IPS-18a (cell line): Measurements from ENCODE around the gene MYOCOS.

Experiments used
- H3K27ac ChIP-seq: one replicate; pipeline ENCODE4 v1.5.1; 2013; ENCODE audit warnings: low read length
- H3K27me3 ChIP-seq: one replicate; pipeline ENCODE4 v1.6.1; 2013; ENCODE audit warnings: mild to moderate bottlenecking, low read length; ENCODE audit not compliant: control insufficient read depth, insufficient read depth
- H3K36me3 ChIP-seq: one replicate; pipeline ENCODE4 v1.6.1; 2013; ENCODE audit warnings: low read depth, low read length; ENCODE audit not compliant: control insufficient read depth
- H3K4me1 ChIP-seq: one replicate; pipeline ENCODE4 v1.6.1; 2013; ENCODE audit warnings: low read depth, low read length; ENCODE audit not compliant: control insufficient read depth
- H3K4me3 ChIP-seq: one replicate; pipeline ENCODE4 v1.5.1; 2013; ENCODE audit warnings: low read length
- H3K9ac ChIP-seq: one replicate; pipeline ENCODE4 v1.6.1; 2013; ENCODE audit warnings: mild to moderate bottlenecking, low read length, moderate library complexity
- H3K9me3 ChIP-seq: one replicate; pipeline ENCODE4 v1.6.1; 2013; ENCODE audit warnings: low read depth, low read length; ENCODE audit not compliant: control insufficient read depth

The MYOCOS gene, protein sequence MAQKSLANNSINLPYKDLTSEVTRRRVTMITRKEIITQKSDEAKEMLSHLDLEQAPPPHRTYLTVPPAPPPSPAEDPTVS

DNA sequence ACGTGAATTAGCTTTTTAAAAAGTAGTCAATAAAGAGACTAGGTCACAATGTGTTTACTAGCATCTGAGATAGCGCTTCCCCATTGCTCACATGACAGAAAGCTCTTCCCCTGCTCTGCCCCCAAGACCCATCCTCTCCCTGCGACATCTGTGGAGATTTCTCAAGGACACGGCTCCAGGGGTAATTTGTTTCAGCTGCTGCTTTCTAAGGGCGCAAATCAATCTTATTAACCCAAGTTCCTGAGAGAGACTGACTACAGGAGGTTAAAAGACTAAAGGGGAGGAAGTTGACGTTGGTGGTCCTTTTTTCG, at the start of gene MYOCOS:
TSS of gene MYOCOS (plus strand) at position 92 of the 311 bp plus-strand sequence. CDS start 1,641 bp downstream, outside the sequence.
- no peak within 1 kb of the TSS for H3K9ac ChIP-seq
- no peaks in the 10 kb centered on the region for H3K9me3 ChIP-seq
- peaks cover 7% of the 10 kb centered on the region for H3K4me1 ChIP-seq
- no peak within 1 kb of the TSS for H3K27ac ChIP-seq
- H3K27me3 ChIP-seq = no peaks in the 10 kb centered on the region
- no peaks in the 10 kb centered on the region for H3K36me3 ChIP-seq
- H3K4me3 ChIP-seq = no peak within 1 kb of the TSS

DNA sequence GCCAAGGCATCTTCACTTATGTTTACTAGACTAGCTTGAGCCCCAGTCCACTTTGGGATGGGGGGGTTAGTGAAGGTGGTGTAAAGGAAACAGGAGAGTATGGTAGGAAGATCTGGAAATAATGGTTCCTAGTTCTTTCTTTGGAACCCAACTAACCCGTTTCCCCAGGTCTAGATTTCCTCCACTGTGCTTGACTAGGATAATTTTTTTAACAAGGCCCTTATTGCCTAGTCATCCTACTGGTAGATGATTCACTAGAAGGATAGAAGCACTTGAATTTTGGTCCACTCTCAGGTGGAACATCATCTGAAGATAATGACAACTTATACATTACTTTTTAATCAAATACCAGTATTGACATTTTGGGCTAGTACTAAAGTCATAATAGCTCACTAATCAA, 45.9 kb upstream of the MYOCOS start:
- peaks cover 85% of the 10 kb centered on the region for H3K36me3 ChIP-seq
- no peak overlapping the region for H3K4me3 ChIP-seq
- no peak overlapping the region for H3K27ac ChIP-seq
- no peaks in the 10 kb centered on the region for H3K27me3 ChIP-seq
- no peaks in the 10 kb centered on the region for H3K4me1 ChIP-seq
- H3K9me3 ChIP-seq = no peaks in the 10 kb centered on the region
- H3K9ac ChIP-seq = no peak overlapping the region

DNA sequence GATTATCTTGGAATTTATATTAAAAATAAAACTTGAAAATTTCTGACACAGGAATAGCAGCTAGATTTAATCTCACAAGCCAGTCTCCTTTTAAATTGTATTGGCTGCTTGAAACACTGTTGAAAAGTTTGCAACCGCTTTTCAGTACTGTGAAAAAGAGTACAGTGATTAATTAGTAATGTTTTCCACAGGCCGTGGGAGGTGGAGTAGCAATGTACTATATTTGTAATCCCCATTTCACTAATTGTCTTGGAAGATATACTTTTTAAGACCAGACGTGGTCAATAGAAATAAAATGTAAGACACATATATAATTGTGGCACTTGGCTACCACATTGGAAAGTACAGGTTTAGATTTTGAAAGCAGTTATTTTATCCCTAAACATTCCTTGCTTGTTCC, 40.8 kb upstream of the MYOCOS start:
- Histone ChIP-seq H3K9me3 (no peaks in the 10 kb centered on the region), H3K9ac (no peak overlapping the region), H3K4me3 (no peak overlapping the region), H3K27ac (no peak overlapping the region), H3K4me1 (no peaks in the 10 kb centered on the region), H3K27me3 (no peaks in the 10 kb centered on the region), H3K36me3 (peaks cover 92% of the 10 kb centered on the region)

DNA sequence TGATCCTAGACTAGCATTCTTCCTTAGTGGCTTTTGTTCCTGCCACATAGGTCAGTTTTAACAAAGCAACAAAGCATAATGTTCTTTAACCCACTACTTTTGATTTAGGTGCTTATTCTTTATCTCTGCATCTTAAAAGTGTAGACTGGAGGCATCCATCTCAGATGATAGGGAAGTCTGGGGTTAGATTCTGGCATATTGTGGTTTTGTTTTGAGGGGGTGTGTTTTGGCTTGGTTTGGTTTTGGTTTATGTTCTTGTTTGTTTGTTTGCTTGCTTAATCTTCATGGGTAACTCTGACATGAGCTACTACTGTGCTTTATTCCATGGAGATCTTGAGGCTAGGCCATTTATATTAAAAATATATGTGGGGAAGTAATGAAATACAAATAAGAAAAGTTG, 40.3 kb upstream of the MYOCOS start:
- Histone ChIP-seq H3K9me3 (no peaks in the 10 kb centered on the region), H3K9ac (no peak overlapping the region), H3K4me3 (no peak overlapping the region), H3K36me3 (peaks cover 90% of the 10 kb centered on the region), H3K4me1 (no peaks in the 10 kb centered on the region), H3K27ac (no peak overlapping the region), H3K27me3 (no peaks in the 10 kb centered on the region)

DNA sequence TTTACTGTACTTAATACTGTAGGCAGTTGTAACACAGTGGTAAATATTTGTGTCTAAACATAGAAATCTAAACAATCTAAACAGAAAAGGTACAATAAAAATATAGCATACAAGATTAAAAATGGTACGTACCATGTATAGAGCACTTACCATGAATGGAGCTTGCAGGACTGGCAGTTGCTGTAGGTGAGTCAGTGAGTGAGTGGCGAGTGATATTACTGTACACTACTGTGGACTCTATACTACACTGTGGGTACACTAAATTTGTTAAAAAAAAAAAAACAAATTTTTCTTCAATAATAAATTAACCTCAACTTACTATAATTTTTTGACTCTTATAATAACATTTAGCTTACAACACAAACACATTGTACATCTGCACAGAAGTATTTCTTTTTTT, 39.5 kb upstream of the MYOCOS start:
- no peaks in the 10 kb centered on the region for H3K4me1 ChIP-seq
- H3K36me3 ChIP-seq = peaks cover 90% of the 10 kb centered on the region

DNA sequence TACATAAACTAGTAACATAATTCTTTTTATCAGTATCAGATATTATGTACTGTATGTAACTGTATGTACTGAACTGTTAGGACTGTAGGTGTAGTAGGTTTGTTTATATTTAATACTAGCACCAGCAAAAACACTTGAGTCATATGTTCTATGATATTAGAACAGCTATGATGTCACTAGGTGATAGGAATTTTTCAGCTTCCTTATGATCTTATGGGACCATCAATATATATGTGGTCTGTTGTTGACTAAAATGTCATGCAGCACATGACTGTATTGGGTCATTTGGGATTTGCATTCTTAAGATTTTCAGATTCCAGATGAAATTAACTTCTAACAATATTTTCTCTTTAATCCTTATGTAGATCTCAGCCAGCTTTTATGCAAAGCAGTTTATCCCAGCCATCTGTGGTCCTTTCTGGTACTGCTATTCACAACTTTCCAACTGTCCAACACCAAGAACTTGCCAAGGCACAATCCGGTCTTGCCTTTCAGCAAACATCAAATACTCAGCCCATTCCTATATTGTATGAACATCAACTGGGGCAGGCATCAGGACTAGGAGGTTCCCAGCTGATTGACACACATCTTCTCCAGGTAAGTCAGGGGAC, 38.3 kb upstream of the MYOCOS start:
- Histone ChIP-seq H3K36me3 (peaks cover 90% of the 10 kb centered on the region), H3K27ac (no peak overlapping the region), H3K9me3 (no peaks in the 10 kb centered on the region), H3K27me3 (no peaks in the 10 kb centered on the region), H3K4me3 (no peak overlapping the region), H3K9ac (no peak overlapping the region), H3K4me1 (no peaks in the 10 kb centered on the region)

More for the DNA sequence above, 39.5 kb upstream of the MYOCOS start:
- H3K4me3 ChIP-seq = no peak overlapping the region
- no peaks in the 10 kb centered on the region for H3K27me3 ChIP-seq
- no peak overlapping the region for H3K27ac ChIP-seq
- no peak overlapping the region for H3K9ac ChIP-seq
- H3K9me3 ChIP-seq = no peaks in the 10 kb centered on the region

DNA sequence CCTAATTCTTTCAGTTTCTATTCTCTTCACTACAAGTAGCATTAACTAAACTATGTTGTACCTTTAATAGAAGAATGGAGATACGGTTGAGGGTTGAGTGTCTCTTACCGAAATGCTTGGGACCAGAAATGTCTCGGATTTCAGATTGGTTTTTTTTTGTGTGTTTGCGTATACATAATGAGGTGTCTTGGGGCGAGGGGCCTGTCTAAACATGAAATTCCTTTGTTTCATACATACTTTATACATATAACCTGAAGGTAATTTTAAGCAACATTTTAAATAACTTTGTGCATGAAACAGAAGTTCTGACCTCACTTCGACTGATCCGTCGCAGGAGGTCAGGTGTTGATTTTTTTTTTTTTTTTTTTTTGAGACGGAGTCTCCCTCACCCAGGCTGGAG, 36.3 kb upstream of the MYOCOS start:
- H3K36me3 ChIP-seq = peaks cover 88% of the 10 kb centered on the region
- no peaks in the 10 kb centered on the region for H3K9me3 ChIP-seq
- H3K4me3 ChIP-seq = no peak overlapping the region
- no peak overlapping the region for H3K9ac ChIP-seq
- no peaks in the 10 kb centered on the region for H3K4me1 ChIP-seq
- no peak overlapping the region for H3K27ac ChIP-seq
- no peaks in the 10 kb centered on the region for H3K27me3 ChIP-seq

DNA sequence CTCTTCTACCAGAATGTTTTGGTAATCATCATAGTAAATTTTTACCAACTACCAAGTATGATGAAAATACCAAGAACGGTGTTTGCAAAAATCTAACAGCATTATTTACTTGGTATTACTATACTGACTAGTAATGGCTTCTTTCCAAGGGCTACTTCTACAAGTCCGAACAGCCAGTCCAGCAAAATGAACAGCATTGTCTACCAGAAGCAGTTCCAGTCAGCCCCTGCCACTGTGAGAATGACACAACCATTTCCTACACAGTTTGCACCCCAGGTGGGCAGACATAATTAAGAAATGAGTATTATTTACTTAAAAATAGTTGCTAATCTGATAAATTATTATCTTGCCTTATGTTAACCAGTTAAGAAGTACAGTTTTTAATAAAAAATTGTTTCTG, 33.8 kb upstream of the MYOCOS start:
- Histone ChIP-seq H3K9ac (no peak overlapping the region), H3K9me3 (no peaks in the 10 kb centered on the region), H3K4me1 (no peaks in the 10 kb centered on the region), H3K27ac (no peak overlapping the region), H3K36me3 (peaks cover 89% of the 10 kb centered on the region), H3K27me3 (no peaks in the 10 kb centered on the region), H3K4me3 (no peak overlapping the region)

DNA sequence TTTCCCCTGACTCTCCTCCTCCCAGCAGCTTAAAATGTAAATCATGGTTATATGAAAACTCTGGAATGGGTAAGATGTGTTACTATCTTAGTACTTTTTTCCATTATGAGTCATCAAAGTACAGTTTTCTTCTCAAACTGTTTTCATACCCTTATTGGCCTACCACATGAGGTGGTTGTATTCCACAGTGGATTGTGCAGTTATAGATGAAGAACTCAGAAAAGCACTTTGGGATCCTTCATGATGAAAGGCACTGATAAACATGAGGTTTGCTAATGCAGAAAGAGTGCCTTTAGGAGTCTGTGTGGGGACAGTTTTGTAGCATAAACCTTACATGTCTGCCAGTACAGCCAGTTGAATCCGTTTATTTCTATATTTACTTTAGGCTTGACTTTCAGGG, 32.0 kb upstream of the MYOCOS start:
- H3K27me3 ChIP-seq = no peaks in the 10 kb centered on the region
- no peak overlapping the region for H3K9ac ChIP-seq
- no peak overlapping the region for H3K4me3 ChIP-seq
- no peaks in the 10 kb centered on the region for H3K9me3 ChIP-seq
- no peak overlapping the region for H3K27ac ChIP-seq
- H3K4me1 ChIP-seq = no peaks in the 10 kb centered on the region
- peaks cover 77% of the 10 kb centered on the region for H3K36me3 ChIP-seq

DNA sequence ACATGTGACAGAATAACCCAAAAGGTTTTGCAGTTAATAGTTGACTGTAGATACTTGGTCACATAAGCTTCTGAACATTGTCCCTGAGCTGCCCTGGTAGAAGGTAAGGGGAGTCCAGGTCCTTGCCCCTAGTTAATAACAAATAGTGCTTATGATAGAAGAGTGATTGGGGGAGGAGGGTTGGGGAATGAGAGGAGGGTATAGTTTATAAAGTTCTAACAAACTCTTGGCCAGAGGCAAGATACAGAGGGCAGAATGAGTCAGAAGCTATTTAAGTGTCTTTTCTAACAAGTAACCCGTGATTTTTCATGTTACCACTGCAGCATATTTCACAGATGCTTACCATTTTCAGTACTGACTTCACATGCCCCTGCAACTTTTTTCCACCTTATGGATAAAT, 26.7 kb upstream of the MYOCOS start:
- H3K36me3 ChIP-seq = peaks cover 33% of the 10 kb centered on the region
- no peak overlapping the region for H3K27ac ChIP-seq
- H3K9ac ChIP-seq = no peak overlapping the region
- H3K4me1 ChIP-seq = no peaks in the 10 kb centered on the region
- no peak overlapping the region for H3K4me3 ChIP-seq
- no peaks in the 10 kb centered on the region for H3K9me3 ChIP-seq
- H3K27me3 ChIP-seq = no peaks in the 10 kb centered on the region

DNA sequence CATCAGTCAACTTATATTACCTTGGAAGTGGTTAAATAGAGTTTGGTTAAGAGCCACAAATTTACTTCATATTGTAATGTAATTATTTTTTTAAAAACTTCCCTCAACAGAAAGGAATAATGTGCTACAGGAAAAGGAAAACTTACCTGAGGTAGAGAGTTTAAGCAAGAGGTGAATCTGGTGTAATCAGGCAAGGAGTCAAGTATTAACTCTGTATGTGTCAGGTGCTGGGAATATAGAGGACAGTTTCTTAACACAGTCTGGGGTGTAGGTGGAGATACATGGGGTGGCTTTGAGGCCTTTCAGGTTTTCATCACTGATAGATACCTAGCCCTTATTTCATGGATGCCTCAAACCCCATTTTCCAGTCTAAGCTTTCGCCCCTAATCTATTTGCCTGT, 25.9 kb upstream of the MYOCOS start:
- H3K9me3 ChIP-seq = no peaks in the 10 kb centered on the region
- no peak overlapping the region for H3K9ac ChIP-seq
- H3K4me1 ChIP-seq = no peaks in the 10 kb centered on the region
- H3K4me3 ChIP-seq = no peak overlapping the region
- no peak overlapping the region for H3K27ac ChIP-seq
- H3K36me3 ChIP-seq = peaks cover 25% of the 10 kb centered on the region
- no peaks in the 10 kb centered on the region for H3K27me3 ChIP-seq

DNA sequence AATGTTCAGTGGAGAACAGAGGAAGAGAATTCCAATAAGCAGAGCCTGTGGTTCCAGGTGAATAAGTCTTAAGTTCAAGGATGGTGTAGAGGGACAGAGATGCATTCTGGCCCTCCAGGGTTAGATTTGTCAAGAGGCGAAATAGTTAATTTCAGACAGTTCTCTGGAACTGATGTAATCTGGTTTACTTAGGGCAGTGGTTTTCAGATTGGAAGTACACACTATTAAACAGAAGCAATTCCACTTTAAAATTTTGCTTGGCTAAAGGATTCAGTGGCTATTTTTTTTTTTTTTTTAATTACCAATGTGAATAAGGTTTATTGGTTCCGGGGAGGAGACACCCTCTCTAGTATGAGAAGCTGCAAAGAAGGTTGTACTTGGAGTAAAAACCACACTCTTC, 25.3 kb upstream of the MYOCOS start:
- no peaks in the 10 kb centered on the region for H3K9me3 ChIP-seq
- no peak overlapping the region for H3K4me3 ChIP-seq
- H3K27ac ChIP-seq = no peak overlapping the region
- H3K36me3 ChIP-seq = peaks cover 19% of the 10 kb centered on the region
- H3K27me3 ChIP-seq = no peaks in the 10 kb centered on the region
- H3K9ac ChIP-seq = no peak overlapping the region
- H3K4me1 ChIP-seq = no peaks in the 10 kb centered on the region
